Measurements from ENCODE around the gene AKNA.

The AKNA gene

DNA sequence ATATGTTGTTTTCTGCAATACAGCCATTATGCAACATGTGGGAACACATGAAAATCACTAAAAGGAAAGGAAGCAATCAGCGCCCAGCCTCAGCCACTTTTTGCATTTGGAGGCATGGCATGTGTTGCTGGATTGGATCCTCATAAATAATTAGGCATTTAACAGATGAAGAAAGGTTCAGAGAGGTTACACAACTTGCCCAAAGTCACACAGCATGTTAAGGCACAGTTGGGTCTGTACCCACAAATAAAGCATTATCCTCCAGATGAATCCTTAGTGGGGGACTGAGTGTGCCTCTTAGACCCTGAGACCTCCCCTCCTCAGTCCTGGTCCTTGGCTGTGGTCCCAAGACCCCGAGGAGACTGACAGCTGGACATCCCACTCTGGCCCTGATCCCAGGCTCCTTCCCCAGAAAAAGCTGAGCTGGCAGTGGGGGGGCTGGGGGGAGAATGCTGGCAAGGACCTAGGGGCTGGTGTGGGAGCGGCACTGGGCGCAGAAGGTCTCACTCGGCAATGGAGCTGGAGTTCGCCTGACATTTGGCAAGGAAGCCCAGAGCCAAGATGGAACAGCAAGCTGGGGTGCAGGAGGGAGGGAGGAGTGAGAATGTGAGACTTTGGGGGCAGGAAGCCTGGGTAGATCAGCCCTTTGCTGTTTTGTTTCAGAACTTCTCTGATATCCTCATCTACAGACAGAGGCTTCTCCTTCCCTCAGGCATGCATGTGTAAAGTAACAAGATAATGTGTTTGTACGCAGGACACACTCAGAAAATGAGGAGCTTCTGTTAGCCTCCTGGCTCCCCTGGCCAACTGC, 6.9 kb upstream of the AKNA start:
- DNase-seq: no peak

GRCh38 chr9:114392749-114393112, 4.9 kb upstream of the AKNA start:
- no peak for DNase-seq

- DNase-seq: no peak
Measured at GRCh38 chr9:114390952-114391351, 3.2 kb upstream of the AKNA start.

- no peak for DNase-seq
Measured at GRCh38 chr9:114389612-114390368, 2.0 kb upstream of the AKNA start.

DNA sequence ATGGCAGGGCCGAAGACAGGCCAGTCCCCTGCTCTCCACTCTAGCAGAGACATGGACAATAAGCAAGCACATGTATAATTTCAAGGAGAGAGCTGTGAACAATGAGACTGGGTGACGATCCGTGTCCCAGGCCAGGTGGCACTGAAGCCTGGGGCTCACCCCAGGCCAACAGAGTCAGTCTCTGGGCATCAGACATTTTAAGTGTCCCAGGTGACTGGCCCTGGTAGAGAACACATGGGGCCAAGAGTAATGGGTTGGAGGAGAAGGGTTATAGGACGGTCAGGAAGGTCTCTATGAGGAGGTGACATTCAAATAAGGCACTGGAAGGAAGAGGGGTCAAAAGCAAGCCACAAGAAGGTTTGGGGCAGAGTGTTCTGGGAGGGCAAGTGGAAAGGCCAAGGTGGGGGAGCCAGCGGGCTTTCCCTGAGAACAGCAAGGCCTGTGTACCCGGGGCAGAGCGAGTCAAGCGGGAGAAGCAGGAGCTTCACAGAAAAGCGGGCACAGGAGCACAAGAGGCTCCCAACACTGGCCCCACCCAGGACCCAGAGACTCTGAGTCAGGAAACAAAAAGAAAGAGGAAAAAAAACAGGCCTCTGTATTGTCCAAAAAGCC, 1.1 kb upstream of the AKNA start:
- no peak for DNase-seq

DNA sequence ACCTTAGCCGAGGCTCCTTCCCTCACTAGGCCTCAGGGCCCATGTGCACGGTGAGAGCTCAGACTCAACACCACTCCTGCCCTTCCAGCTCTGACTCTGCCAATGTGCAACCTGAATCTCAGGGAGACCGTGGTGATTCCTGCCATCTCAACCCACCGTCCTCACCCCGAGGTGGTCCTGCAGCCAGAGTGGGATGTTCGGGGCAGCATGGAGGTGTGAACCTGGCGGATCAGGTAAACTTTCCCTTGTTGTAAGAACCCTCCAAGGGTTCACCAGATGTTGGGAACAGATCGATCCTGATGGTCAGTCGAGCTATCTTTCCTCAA, 538 bp upstream of the AKNA start:
- DNase-seq: no peak

DNA sequence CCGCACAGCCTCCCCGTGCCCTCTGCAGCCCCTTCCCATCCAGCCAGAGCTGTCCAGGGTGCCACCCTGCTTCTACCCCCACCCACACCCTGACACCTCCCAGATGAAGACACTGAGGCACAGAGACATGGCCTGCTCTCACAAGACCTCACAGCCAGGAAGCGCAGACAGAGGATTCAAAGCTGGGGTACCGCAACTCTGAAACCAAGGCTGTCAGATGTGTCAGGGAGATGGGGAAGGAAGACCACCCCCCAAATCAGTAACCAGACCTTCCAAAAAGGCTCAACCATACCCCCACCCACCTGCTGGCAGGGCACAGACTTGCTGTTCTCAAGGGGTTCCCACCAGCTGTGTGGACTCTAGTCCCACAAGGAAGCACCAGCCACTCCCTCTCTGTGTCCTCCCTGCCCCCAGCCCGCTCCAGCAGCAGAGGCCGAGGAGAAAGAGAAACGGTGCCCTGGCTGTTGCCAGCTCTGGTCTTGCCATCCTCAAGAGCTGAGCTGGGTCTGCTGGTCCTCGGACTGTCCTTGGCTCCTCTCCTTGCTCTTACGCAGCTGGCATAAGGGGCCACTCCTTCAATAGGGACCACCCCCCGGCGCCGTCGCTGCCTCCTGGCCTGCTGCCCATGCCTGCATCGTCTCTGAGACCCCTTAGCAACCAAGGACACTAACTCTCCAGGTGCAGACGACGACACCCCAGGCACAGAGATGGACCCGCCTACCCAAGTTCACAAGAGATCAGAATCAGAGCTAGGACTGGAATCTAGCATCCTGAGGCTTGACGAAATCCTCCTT, 699 bp downstream of the AKNA start:
- DNase-seq: no peak

DNA sequence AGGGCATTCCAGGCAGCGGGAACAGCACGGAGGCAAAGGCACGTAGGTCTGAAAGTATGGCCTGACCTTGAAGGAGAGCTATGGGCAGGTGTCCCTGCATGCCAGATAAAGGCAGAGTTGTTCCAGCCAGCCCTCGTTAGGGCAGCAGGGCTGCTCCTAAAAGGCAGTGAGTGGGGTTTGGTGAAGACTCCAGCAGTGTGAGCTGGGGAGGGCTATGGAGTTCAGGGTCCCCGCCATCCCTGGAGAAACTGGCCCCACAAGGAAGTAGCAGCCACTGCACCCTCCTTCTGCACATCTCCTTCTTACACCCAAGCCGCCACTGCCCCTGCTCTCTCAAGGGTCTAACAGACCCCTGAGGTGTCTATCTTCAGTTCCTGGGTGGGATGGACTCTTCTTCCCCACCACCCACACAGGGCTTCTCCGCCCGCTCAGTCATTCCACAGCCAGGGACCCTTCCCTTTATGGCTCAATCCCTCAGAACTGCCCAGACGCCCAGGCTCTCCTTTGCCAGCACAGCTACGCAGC, 1.4 kb downstream of the AKNA start:
- no peak for DNase-seq

DNA sequence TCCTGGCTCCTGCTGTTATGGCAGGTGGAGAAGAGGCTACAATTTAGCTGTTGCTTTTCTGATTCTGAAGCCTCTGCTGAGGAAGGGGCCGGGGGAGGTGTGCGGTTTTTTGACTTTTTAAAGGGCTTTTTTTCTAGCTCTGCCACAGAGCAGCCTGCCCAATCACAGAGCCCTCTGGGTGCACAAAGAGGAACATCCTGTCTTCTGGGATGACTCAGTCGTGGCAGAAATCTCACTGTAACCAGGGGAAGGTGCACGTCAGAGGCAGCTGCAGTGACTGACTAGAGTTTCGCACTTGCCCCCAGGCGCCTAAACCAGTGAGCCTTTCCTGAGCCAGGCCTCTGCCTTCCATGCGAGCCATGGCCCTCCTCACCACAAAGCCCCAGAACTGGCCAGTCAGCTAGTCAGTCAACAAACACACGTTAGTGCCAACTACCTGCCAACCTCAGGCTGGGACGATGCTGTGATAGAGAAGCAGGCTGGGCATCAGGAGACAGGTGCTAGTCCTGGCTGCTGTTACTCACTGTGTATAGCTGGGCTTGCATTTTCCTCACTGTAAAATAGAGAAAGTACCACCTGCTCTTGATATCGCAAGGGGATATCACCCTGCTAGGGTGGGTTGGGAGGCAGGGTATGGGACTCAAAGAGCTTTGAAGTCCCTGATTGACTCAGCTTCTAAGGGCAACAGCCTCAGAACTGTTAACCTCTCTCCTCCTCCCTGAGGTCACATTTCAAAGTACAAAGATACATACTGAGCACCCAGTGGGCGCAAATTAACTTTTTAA, 2.2 kb downstream of the AKNA start:
- peak; percentile 89 for DNase-seq

GRCh38 chr9:114384836-114385396, 2.9 kb downstream of the AKNA start:
- DNase-seq: no peak

- no peak for DNase-seq
Measured at GRCh38 chr9:114384341-114384740, 3.4 kb downstream of the AKNA start.

DNA sequence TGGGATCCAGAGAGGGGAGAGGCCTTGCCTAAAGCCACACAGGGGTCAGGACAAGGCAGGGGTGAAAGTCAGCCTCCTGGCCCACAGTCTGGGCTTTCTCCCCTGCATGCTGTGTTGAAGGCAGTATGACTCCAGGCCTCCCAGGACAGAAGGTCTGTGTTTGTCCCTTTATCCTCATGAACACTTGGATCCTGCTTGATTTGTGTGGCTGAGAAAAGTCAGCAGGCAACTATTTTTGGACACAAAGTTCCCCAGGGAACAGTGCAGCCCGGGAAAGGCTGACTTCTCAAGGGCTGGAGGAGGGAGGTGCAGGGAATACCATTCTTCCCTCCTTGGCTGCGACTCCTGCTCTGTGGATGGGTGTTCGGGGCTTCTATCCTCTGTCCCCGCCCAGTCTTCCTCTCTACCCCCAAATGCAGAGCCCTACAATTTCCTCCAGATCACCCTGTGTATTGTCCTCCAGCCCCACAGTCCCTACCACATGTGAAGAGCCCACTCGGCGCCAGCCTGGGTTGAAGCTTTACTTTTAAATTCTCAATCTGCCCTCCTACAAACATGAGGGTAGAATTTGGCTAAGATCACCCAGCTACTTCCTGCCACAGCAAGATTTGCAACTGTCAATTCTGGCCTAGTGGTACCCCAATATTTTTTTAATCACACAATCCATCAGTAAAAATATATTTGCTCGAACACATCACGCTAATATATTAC, 4.1 kb downstream of the AKNA start:
- DNase-seq: no peak

DNA sequence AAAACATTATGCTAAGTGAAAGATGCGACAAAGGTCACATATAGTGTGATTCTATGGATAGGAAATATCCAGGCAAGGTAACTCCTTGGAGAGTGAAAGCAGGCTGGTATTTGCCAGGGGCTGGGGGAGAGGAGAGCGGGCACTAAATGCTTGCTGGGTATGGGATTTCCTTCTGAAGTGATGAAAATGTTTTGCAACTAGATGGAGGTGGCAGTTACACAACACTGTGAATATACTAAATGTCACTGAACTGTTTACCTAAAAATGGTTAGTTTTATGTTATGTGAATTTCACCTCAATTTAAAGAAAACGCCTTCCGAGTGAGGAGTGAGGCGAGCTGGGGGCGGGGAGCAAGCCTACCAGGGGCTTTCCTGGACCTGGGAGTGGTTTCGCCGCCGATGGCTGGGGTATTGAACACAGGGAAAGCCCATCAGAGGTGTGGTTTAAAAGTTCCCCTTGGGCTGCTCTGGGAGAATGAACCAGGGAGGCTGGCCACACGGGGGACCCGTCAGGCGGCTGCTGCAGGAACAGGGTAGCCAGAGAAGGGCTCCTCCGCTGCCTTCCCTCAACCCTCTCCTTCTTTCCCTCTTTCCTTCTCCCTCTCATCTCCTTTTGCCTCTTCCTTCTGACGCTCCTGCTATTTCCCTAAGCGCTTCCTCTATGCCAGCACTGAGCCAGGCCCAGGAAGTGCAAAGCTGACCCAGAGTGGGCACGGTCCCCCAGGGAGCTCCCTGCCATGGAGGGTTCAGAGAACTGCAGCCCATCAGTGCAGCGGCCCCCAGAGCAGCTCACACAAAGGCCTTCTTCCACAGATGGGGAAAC, 4.9 kb downstream of the AKNA start:
- no peak for DNase-seq

DNA sequence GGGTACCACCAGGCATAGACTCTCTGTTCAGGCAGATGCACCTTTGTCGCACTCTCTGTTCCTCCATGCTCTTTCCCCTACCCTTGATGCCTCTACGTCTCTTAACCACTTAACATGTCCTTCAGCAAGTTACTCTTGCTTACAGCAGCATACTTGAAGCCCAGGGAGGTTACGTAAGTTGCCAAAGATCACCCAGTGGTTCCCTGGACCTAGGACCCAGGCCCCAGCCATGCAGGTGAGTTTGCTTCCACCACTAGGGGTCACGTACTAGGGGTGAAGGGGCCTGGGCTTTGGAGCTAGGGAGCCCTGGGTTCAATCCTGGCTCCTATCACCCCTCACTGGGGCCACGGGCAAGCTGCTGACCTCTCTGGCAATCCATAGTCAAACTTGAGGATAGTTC, 8.9 kb downstream of the AKNA start:
- DNase-seq: no peak

GRCh38 chr9:114378016-114378415, 9.8 kb downstream of the AKNA start:
- DNase-seq: no peak

- DNase-seq: no peak
Measured at GRCh38 chr9:114376586-114377445, 11.0 kb downstream of the AKNA start.

- no peak for DNase-seq
Measured at GRCh38 chr9:114375386-114376175, 12.2 kb downstream of the AKNA start.

- no peak for DNase-seq
Measured at GRCh38 chr9:114374936-114375335, 12.8 kb downstream of the AKNA start.
